NCI-H226 (cell line): ENCODE results near the gene VARS1.
"Not testable (repeated sequence)": the region's sequence is repeated elsewhere in the genome, so short reads cannot be mapped to it uniquely, and the experiment has no call there.

Source experiments
- DNase-seq: peaks from one replicate; pipeline ENCODE4 v3.0.0-alpha.2; 2015

Gene VARS1

GRCh38 chr6:31821301-31822035 lies 25.9 kb upstream of the VARS1 start:
- peak; percentile 36 for DNase-seq

GRCh38 chr6:31820399-31820798 lies 24.8 kb upstream of the VARS1 start:
- not testable (repeated sequence) for DNase-seq

GRCh38 chr6:31819871-31820299 lies 24.3 kb upstream of the VARS1 start:
- no peak for DNase-seq

- not testable (repeated sequence) for DNase-seq
Measured at GRCh38 chr6:31817929-31818511, 22.5 kb upstream of the VARS1 start.

DNA sequence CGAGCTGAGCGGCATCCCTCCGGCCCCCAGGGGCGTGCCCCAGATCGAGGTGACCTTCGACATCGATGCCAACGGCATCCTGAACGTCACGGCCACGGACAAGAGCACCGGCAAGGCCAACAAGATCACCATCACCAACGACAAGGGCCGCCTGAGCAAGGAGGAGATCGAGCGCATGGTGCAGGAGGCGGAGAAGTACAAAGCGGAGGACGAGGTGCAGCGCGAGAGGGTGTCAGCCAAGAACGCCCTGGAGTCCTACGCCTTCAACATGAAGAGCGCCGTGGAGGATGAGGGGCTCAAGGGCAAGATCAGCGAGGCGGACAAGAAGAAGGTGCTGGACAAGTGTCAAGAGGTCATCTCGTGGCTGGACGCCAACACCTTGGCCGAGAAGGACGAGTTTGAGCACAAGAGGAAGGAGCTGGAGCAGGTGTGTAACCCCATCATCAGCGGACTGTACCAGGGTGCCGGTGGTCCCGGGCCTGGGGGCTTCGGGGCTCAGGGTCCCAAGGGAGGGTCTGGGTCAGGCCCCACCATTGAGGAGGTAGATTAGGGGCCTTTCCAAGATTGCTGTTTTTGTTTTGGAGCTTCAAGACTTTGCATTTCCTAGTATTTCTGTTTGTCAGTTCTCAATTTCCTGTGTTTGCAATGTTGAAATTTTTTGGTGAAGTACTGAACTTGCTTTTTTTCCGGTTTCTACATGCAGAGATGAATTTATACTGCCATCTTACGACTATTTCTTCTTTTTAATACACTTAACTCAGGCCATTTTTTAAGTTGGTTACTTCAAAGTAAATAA lies 21.8 kb upstream of the VARS1 start:
- DNase-seq, result not testable (repeated sequence)

DNA sequence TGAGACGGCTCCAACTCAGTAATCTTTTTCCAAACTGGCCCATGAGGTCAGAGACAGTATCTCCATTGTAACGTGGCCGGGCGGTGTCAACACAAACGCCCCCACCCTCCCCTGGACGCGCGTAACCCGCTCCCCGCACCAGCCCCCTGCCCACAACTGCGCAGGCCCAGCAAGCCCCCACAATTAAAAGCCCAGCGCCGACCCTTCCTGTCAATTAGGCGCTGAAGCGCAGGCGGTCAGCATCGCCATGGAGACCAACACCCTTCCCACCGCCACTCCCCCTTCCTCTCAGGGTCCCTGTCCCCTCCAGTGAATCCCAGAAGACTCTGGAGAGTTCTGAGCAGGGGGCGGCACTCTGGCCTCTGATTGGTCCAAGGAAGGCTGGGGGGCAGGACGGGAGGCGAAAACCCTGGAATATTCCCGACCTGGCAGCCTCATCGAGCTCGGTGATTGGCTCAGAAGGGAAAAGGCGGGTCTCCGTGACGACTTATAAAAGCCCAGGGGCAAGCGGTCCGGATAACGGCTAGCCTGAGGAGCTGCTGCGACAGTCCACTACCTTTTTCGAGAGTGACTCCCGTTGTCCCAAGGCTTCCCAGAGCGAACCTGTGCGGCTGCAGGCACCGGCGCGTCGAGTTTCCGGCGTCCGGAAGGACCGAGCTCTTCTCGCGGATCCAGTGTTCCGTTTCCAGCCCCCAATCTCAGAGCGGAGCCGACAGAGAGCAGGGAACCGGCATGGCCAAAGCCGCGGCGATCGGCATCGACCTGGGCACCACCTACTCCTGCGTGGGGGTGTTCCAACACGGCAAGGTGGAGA lies 19.7 kb upstream of the VARS1 start, which contains the start of the genes HSPA1A and HSPA1L:
Gene HSPA1A (plus strand): TSS at position 519 of the 814 bp plus-strand sequence. CDS start 214 bp downstream, at position 733.
Gene HSPA1L (minus strand): TSS at position 259 of the 814 bp plus-strand sequence. CDS start 3,311 bp downstream, outside the sequence.
- DNase-seq, result peak; percentile 97

GRCh38 chr6:31814677-31815024 lies 19.1 kb upstream of the VARS1 start:
- DNase-seq, result peak; percentile 96

GRCh38 chr6:31813465-31813849 lies 17.9 kb upstream of the VARS1 start:
- no peak for DNase-seq

- DNase-seq, result no peak
Measured at GRCh38 chr6:31811645-31812044, 16.1 kb upstream of the VARS1 start.

DNA sequence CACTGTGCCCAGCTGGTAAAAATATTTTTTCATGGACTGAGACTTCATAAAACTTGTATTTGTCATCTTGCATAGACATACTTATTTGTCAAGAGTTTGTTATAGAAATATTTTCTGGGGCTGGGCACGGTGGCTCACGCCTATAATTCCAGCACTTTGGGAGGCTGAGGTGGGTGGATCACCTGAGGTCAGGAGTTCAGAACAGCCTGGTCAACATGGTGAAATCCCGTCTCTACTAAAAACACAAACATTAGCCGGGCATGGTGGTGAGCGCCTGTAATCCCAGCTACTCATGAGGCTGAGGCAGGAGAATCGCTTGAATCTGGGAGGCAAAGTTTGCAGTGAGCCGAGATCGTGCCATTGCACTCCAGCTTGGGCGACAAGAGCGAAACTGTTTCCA lies 13.0 kb upstream of the VARS1 start:
- not testable (repeated sequence) for DNase-seq

- DNase-seq, result peak; percentile 91
Measured at GRCh38 chr6:31806470-31807272, 11.1 kb upstream of the VARS1 start, which contains the start of gene LSM2. TSS of gene LSM2 (minus strand) at chr6:31806966. CDS start at chr6:31806757, 209 bp downstream.

DNA sequence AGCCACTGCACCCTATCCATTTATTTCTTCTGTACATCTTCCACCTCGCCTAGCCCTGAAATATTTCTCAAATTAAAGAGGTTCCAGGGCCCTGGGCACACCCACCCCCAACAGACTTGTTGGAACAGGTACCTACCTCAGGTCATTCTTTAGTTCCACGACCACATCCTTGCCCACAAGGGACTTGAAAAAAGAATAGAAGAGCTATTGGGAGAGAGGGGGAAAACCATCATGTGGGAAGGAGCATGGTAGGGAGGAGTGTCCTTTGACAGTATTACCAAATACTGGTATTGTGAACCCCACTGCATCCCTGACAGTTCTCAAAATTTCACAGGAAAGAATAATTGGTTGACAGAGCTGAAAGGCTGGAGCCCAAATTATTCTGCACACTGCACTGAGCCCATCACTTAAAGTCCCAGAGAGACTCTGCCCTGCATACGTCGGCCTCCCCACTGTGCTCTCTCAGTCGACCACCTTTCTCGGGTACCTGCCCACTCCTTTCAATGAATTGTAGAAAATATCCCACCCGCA lies 10.5 kb upstream of the VARS1 start:
- DNase-seq, result no peak

- not testable (repeated sequence) for DNase-seq
Measured at GRCh38 chr6:31801031-31801927, 5.7 kb upstream of the VARS1 start.

DNA sequence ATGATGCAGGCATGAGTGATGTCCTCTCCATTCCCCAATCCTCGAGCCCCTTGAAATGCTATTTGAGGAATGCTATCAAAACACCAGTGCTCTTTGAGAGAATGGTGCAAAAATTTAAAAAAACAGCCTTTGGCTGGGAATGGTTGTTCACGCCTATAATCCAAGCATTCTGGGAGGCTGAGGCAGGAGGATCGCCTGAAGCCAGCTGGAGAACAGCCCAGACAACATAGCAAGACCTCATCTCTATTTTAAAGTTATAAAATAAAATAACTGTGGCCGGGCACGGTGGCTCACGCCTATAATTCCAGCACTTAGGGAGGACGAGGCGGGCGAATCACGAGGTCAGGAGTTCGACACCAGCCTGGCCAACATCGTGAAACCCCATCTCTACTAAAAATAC lies 4.2 kb upstream of the VARS1 start:
- DNase-seq, result no peak

GRCh38 chr6:31797588-31797987 lies 2.0 kb upstream of the VARS1 start:
- no peak for DNase-seq

DNA sequence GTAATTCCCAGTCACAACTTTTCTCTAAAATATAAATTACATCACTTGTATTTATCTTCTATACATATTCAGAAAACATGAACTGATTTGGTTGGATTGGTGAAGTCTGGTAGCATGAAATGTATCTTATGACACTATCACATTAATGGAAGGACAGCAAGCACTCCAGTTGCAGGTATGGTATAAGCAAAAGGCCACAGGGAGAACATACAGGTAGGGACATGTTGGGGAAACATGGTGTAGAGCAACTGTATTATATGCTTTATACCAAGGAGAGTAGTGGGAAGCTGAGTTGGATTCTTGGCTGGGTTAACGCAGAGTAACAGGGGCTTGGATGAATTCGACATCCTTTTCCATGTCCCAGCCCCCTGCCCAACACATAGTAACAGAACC lies 1.4 kb upstream of the VARS1 start:
- no peak for DNase-seq

GRCh38 chr6:31794866-31795615 lies 511 bp downstream of the VARS1 start:
- peak; percentile 33 for DNase-seq

- no peak for DNase-seq
Measured at GRCh38 chr6:31794294-31794865, 1.2 kb downstream of the VARS1 start.

GRCh38 chr6:31793927-31794245 lies 1.7 kb downstream of the VARS1 start:
- DNase-seq, result not testable (repeated sequence)
